HL-60 (cell line): Measurements from ENCODE around the gene LRWD1.

Experiments
- CTCF ChIP-seq: IDR thresholded peaks from one replicate; pipeline ENCODE4 v1.5.1; 2011; ENCODE audit warnings: low read length, control low read depth, inconsistent platforms; ENCODE audit not compliant: insufficient read depth
- POLR2AphosphoS5 ChIP-seq: IDR thresholded peaks from 2 replicates; pipeline ENCODE4 v1.6.1; 2012; ENCODE audit warnings: low read depth
- SPI1 ChIP-seq: IDR thresholded peaks from 2 replicates; pipeline ENCODE4 v1.6.1; 2012; ENCODE audit warnings: low read depth, mild to moderate bottlenecking, borderline replicate concordance
- TF ChIP-seq, protein P1 (sequence below): IDR thresholded peaks from 2 replicates; pipeline ENCODE4 v1.6.1; 2012; ENCODE audit warnings: low read depth; ENCODE audit not compliant: insufficient replicate concordance

DNA sequence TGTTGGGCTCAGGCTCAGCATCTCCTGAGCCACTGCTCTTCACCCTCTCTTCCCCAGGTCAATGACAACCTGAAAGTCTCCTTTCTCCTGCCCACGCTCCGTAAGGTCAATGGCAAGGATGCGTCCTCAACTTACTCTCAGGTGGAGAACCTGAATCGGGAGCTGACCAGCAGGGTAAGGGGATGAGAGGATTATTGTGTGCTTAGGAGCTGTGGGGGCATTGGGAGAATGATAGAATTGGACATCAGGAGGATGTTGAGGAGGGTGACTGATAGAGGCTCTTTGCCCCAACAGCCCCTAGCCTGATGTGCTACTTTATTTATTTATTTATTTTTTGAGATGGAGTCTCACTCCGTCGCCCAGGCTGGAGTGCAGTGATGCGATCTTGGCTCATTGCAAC is 1.3 kb downstream of the LRWD1 start:
- no peak for TF ChIP-seq CTCF
- TF ChIP-seq POLR2AphosphoS5, result no peak
- TF ChIP-seq, protein P1, sequence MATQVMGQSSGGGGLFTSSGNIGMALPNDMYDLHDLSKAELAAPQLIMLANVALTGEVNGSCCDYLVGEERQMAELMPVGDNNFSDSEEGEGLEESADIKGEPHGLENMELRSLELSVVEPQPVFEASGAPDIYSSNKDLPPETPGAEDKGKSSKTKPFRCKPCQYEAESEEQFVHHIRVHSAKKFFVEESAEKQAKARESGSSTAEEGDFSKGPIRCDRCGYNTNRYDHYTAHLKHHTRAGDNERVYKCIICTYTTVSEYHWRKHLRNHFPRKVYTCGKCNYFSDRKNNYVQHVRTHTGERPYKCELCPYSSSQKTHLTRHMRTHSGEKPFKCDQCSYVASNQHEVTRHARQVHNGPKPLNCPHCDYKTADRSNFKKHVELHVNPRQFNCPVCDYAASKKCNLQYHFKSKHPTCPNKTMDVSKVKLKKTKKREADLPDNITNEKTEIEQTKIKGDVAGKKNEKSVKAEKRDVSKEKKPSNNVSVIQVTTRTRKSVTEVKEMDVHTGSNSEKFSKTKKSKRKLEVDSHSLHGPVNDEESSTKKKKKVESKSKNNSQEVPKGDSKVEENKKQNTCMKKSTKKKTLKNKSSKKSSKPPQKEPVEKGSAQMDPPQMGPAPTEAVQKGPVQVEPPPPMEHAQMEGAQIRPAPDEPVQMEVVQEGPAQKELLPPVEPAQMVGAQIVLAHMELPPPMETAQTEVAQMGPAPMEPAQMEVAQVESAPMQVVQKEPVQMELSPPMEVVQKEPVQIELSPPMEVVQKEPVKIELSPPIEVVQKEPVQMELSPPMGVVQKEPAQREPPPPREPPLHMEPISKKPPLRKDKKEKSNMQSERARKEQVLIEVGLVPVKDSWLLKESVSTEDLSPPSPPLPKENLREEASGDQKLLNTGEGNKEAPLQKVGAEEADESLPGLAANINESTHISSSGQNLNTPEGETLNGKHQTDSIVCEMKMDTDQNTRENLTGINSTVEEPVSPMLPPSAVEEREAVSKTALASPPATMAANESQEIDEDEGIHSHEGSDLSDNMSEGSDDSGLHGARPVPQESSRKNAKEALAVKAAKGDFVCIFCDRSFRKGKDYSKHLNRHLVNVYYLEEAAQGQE, result no peak
- TF ChIP-seq SPI1, result no peak
